NCI-H1105 treated with DMSO at 0.1 percent for 48 hours (cell line): Measurements from ENCODE around the gene COX10.
"Not testable (repeated sequence)": the region's sequence is repeated elsewhere in the genome, so short reads cannot be mapped to it uniquely, and the experiment has no call there.

Source experiments
- DNase-seq: peaks from one replicate; lab custom pipeline; 2025; lab: John Stamatoyannopoulos, UW

COX10 gene

GRCh38 chr17:14069251-14070021 is at the start of gene COX10:
Gene COX10, plus strand, starts transcription at chr17:14069504. Its CDS starts 102 bp downstream, at chr17:14069606.
- DNase-seq = peak; percentile 87

- DNase-seq = not testable (repeated sequence)
Measured at GRCh38 chr17:14021651-14022294, 47.5 kb upstream of the COX10 start.

- DNase-seq = not testable (repeated sequence)
Measured at GRCh38 chr17:14029755-14030154, 39.5 kb upstream of the COX10 start.

GRCh38 chr17:14032234-14032633 is 37.1 kb upstream of the COX10 start:
- DNase-seq = no peak

GRCh38 chr17:14033166-14033565 is 36.1 kb upstream of the COX10 start:
- DNase-seq = no peak

GRCh38 chr17:14037453-14037852 is 31.9 kb upstream of the COX10 start:
- DNase-seq = no peak

- no peak for DNase-seq
Measured at GRCh38 chr17:14038206-14038605, 31.1 kb upstream of the COX10 start.

GRCh38 chr17:14042411-14042810 is 26.9 kb upstream of the COX10 start:
- DNase-seq = no peak

GRCh38 chr17:14044702-14045101 is 24.6 kb upstream of the COX10 start:
- no peak for DNase-seq

- DNase-seq = no peak
Measured at GRCh38 chr17:14046978-14047377, 22.3 kb upstream of the COX10 start.

GRCh38 chr17:14047591-14047990 is 21.7 kb upstream of the COX10 start:
- DNase-seq = no peak

GRCh38 chr17:14048169-14048568 is 21.1 kb upstream of the COX10 start:
- no peak for DNase-seq

- no peak for DNase-seq
Measured at GRCh38 chr17:14050616-14051015, 18.7 kb upstream of the COX10 start.

- DNase-seq = no peak
Measured at GRCh38 chr17:14051692-14052091, 17.6 kb upstream of the COX10 start.

GRCh38 chr17:14052886-14053615 is 16.3 kb upstream of the COX10 start:
- DNase-seq = no peak

GRCh38 chr17:14057591-14057990 is 11.7 kb upstream of the COX10 start:
- no peak for DNase-seq

GRCh38 chr17:14058051-14058450 is 11.3 kb upstream of the COX10 start:
- DNase-seq = no peak

- DNase-seq = no peak
Measured at GRCh38 chr17:14060706-14061105, 8.6 kb upstream of the COX10 start.

- no peak for DNase-seq
Measured at GRCh38 chr17:14061666-14062560, 7.4 kb upstream of the COX10 start.

GRCh38 chr17:14067347-14067746 is 2.0 kb upstream of the COX10 start:
- DNase-seq = no peak

- no peak for DNase-seq
Measured at GRCh38 chr17:14068542-14069250, 608 bp upstream of the COX10 start.
